Smooth muscle cell (in vitro differentiated cells): ENCODE data around the gene TENM3. TPM values are rescaled to one million over a fixed set of nuclear protein-coding genes. Genes with fewer than 3 reads are reported as not detected.
A peak's percentile ranks its signal among the peaks of the same experiment; 100 is the strongest.

Experiments used
- DNase-seq: peaks from one replicate; lab custom pipeline; 2025; ENCODE audit not compliant: unreplicated experiment; lab: John Stamatoyannopoulos, UW
- H2AFZ ChIP-seq: fragments of 200-600 bp; sonication (generic); 2 replicates; pipeline ENCODE4 v1.6.0; 2016; ENCODE audit warnings: antibody characterized with exemption, low read depth, mild to moderate bottlenecking
- H3F3A ChIP-seq: fragments of 200-600 bp; sonication (generic); 2 replicates; pipeline ENCODE4 v1.6.0; 2017; ENCODE audit warnings: antibody characterized with exemption, low read depth
- H3K27ac ChIP-seq: fragments of 200-600 bp; sonication (generic); 2 replicates; pipeline ENCODE4 v1.5.1; 2016; ENCODE audit warnings: low read depth, mild to moderate bottlenecking
- H3K27me3 ChIP-seq: fragments of 200-600 bp; sonication (generic); 2 replicates; pipeline ENCODE4 v1.6.1; 2016; ENCODE audit warnings: low read depth, mild to moderate bottlenecking
- H3K36me3 ChIP-seq: fragments of 200-600 bp; sonication (generic); 2 replicates; pipeline ENCODE4 v1.5.1; 2016; ENCODE audit warnings: low read depth
- H3K4me1 ChIP-seq: fragments of 200-600 bp; sonication (generic); 2 replicates; pipeline ENCODE4 v1.5.1; 2016; ENCODE audit warnings: low read depth
- H3K4me2 ChIP-seq: fragments of 200-600 bp; sonication (generic); 2 replicates; pipeline ENCODE4 v1.6.0; 2016; ENCODE audit warnings: mild to moderate bottlenecking
- H3K4me3 ChIP-seq: fragments of 200-600 bp; sonication (generic); 2 replicates; pipeline ENCODE4 v1.5.1; 2016; ENCODE audit warnings: mild to moderate bottlenecking
- H3K79me2 ChIP-seq: fragments of 200-600 bp; sonication (generic); 2 replicates; pipeline ENCODE4 v1.6.0; 2016; ENCODE audit warnings: low read depth, mild to moderate bottlenecking
- H3K9ac ChIP-seq: fragments of 200-600 bp; sonication (generic); 2 replicates; pipeline ENCODE4 v1.6.0; 2016; ENCODE audit warnings: low read depth
- H3K9me3 ChIP-seq: fragments of 200-600 bp; sonication (generic); replicated peaks from 2 replicates; pipeline ENCODE4 v1.5.1; 2016; ENCODE audit warnings: low read depth
- H4K20me1 ChIP-seq: fragments of 200-600 bp; sonication (generic); 2 replicates; pipeline ENCODE4 v1.6.0; 2016; ENCODE audit warnings: low read depth
- CTCF ChIP-seq: fragments of 200-600 bp; sonication (generic); IDR thresholded peaks from 2 replicates; pipeline ENCODE4 v1.5.1; 2017; ENCODE audit warnings: borderline replicate concordance, mild to moderate bottlenecking, antibody characterized with exemption; ENCODE audit not compliant: insufficient read depth, poor library complexity, severe bottlenecking
- WGBS: methylation state at CpG from one replicate; pipeline ENCODE4 v1.1.7; 2016; ENCODE audit warnings: low lambda C conversion rate; 5-methylcytosine and 5-hydroxymethylcytosine counted together
- polyA plus RNA-seq: library from polyadenylated mRNA; unstranded; fragments of >200 nt; fragmentation: Nextera tagmentation; extraction: Ambion mirVana; gene quantifications from 2 replicates; pipeline ENCODE4 v1.2.1, GENCODE V29; 2016
- total RNA-seq: library from RNA; depleted of rRNA; stranded (reverse); fragments of >200 nt; gene quantifications from 2 replicates; pipeline ENCODE4 v1.2.3, GENCODE V29; 2014

The TENM3 gene
- total and polyA plus RNA-seq, 2 experiments from 2014 or later: 46.9 to 295 TPM

DNA sequence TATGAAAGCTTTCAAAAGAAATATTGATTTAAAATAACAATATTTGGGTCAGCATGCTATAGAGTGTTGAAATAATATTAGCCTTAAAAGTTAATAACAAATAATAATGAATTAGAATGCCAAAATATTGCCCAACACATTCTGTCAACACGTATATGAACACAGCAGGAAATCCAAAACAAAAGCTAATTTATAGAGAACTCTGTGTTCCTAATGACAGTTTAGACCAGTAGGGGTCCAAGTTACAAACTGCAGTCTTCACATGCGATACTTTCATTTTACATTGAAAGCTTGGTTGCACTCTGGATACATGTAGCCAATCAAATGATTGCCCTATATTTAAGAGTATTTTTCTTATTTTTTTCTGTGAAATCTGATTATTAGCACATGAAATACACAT, 399.6 kb downstream of the TENM3 start:
- H3K27ac ChIP-seq: peak overlapping the region; percentile 86
- no peaks in the 10 kb centered on the region for H3K79me2 ChIP-seq
- peaks cover 11% of the 10 kb centered on the region for H3K4me1 ChIP-seq
- WGBS: 94% methylated on average over 2 of the region's 2 CpGs
- peak overlapping the region; percentile 51 for H3K4me2 ChIP-seq
- peaks cover 8% of the 10 kb centered on the region for H3K36me3 ChIP-seq
- TF ChIP-seq CTCF: peak; percentile 19
- H3K9me3 ChIP-seq: no peaks in the 10 kb centered on the region
- no peak overlapping the region for H2AFZ ChIP-seq
- no peaks in the 10 kb centered on the region for H4K20me1 ChIP-seq
- H3K9ac ChIP-seq: no peak overlapping the region
- H3K4me3 ChIP-seq: no peak overlapping the region
- no peak for DNase-seq
- peaks cover 9% of the 10 kb centered on the region for H3F3A ChIP-seq
- no peaks in the 10 kb centered on the region for H3K27me3 ChIP-seq

- H3K4me1 ChIP-seq: peaks cover 11% of the 10 kb centered on the region
- no peak for TF ChIP-seq CTCF
- 61% methylated on average over 7 of the region's 7 CpGs for WGBS
- H3K27ac ChIP-seq: peak overlapping the region; percentile 86
- no peak for DNase-seq
- no peak overlapping the region for H3K4me3 ChIP-seq
- H3K36me3 ChIP-seq: peaks cover 8% of the 10 kb centered on the region
- H3K4me2 ChIP-seq: peak overlapping the region; percentile 51
- no peaks in the 10 kb centered on the region for H3K9me3 ChIP-seq
- H3K27me3 ChIP-seq: no peaks in the 10 kb centered on the region
- H3K9ac ChIP-seq: peak overlapping the region; percentile 70
- no peaks in the 10 kb centered on the region for H3K79me2 ChIP-seq
- no peak overlapping the region for H2AFZ ChIP-seq
- peaks cover 9% of the 10 kb centered on the region for H3F3A ChIP-seq
- peaks cover 4% of the 10 kb centered on the region for H4K20me1 ChIP-seq
Measured at GRCh38 chr4:182643801-182644682, 400.8 kb downstream of the TENM3 start.

DNA sequence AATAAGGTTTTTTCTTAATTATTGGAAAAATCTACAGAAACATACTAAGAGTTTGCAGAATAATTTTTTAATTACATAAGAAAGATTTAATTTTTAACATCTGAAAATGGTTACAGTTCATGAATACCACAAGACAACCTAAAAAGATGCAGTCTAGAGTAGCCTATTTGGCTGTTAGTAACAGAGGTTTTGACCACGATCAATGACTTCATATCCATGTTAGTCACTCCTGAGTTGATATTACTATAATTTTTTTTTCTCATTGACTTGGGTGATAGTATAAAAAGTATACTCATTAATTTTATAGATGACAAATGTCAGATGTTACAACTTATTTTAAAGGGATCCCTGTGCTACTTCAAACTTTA, 401.5 kb downstream of the TENM3 start:
- peaks cover 8% of the 10 kb centered on the region for H3K36me3 ChIP-seq
- DNase-seq: no peak
- H2AFZ ChIP-seq: no peak overlapping the region
- TF ChIP-seq CTCF: no peak
- 82% methylated on average over 1 of the region's 1 CpG for WGBS
- peak overlapping the region; percentile 51 for H3K4me2 ChIP-seq
- H3K4me1 ChIP-seq: peaks cover 11% of the 10 kb centered on the region
- peak overlapping the region; percentile 86 for H3K27ac ChIP-seq
- no peak overlapping the region for H3K9ac ChIP-seq
- H3K79me2 ChIP-seq: no peaks in the 10 kb centered on the region
- H3F3A ChIP-seq: peaks cover 9% of the 10 kb centered on the region
- no peaks in the 10 kb centered on the region for H3K27me3 ChIP-seq
- H4K20me1 ChIP-seq: peaks cover 4% of the 10 kb centered on the region
- H3K9me3 ChIP-seq: no peaks in the 10 kb centered on the region
- H3K4me3 ChIP-seq: no peak overlapping the region
